Endodermal cell (in vitro differentiated cells): ENCODE results near the gene PLCB1. TPM values are rescaled to one million over a fixed set of nuclear protein-coding genes. Genes with fewer than 3 reads are reported as not detected.

Experiments used
- DNase-seq: peaks from one replicate; pipeline ENCODE4 v3.0.0-alpha.2; 2017
- H3K27ac ChIP-seq: 2 replicates; pipeline ENCODE4 v1.5.1; 2013; ENCODE audit warnings: mild to moderate bottlenecking, low read depth, low read length, moderate library complexity
- H3K27me3 ChIP-seq: 2 replicates; pipeline ENCODE4 v1.6.1; 2013; ENCODE audit warnings: mild to moderate bottlenecking, low read length, moderate library complexity; ENCODE audit not compliant: insufficient read depth, control insufficient read depth, poor library complexity, severe bottlenecking
- H3K36me3 ChIP-seq: 2 replicates; pipeline ENCODE4 v1.7.0; 2013; ENCODE audit warnings: mild to moderate bottlenecking, low read length, moderate library complexity; ENCODE audit not compliant: control insufficient read depth, insufficient read depth
- H3K4me1 ChIP-seq: one replicate; pipeline ENCODE4 v1.7.0; 2013; ENCODE audit warnings: low read length; ENCODE audit not compliant: control insufficient read depth, insufficient read depth
- H3K4me3 ChIP-seq: 2 replicates; pipeline ENCODE4 v1.5.1; 2013; ENCODE audit warnings: mild to moderate bottlenecking, low read length, moderate library complexity
- H3K9ac ChIP-seq: 2 replicates; pipeline ENCODE4 v1.6.1; 2013; ENCODE audit warnings: mild to moderate bottlenecking, low read length, moderate library complexity; ENCODE audit not compliant: poor library complexity, severe bottlenecking; ENCODE audit errors: extremely low read depth
- H3K9me3 ChIP-seq: 2 replicates; pipeline ENCODE4 v1.6.1; 2013; ENCODE audit warnings: mild to moderate bottlenecking, low read length, moderate library complexity; ENCODE audit not compliant: control insufficient read depth
- H3K27ac Mint-ChIP-seq: 2 replicates; pipeline ENCODE4 v1.8.0; 2020; ENCODE audit warnings: mixed read lengths
- H3K27me3 Mint-ChIP-seq: 2 replicates; pipeline ENCODE4 v1.8.0; 2021; ENCODE audit warnings: mild to moderate bottlenecking, mixed read lengths; ENCODE audit not compliant: insufficient read depth
- H3K36me3 Mint-ChIP-seq: 2 replicates; pipeline ENCODE4 v1.8.0; 2020; ENCODE audit warnings: low read depth, mixed read lengths
- H3K4me1 Mint-ChIP-seq: 2 replicates; pipeline ENCODE4 v1.8.0; 2020; ENCODE audit warnings: mixed read lengths
- H3K4me3 Mint-ChIP-seq: 2 replicates; pipeline ENCODE4 v1.8.0; 2020; ENCODE audit warnings: mild to moderate bottlenecking, moderate library complexity, mixed read lengths
- H3K9me3 Mint-ChIP-seq: 2 replicates; pipeline ENCODE4 v1.8.0; 2020; ENCODE audit warnings: mild to moderate bottlenecking, mixed read lengths
- WGBS, 2 experiments: methylation state at CpG; one replicate each; pipeline versions ENCODE4 v1.1.5 to v1.1.7; 2013; ENCODE audit warnings: missing lambda C conversion rate in 2 of 2, mixed read lengths in 1 of 2; ENCODE audit not compliant: insufficient coverage in 1 of 2, insufficient read length in 1 of 2; 5-methylcytosine and 5-hydroxymethylcytosine counted together
- total RNA-seq, 2 donors: library from RNA; stranded (reverse); fragmentation: NEBNext Ultra II Directional in 1 of 2; extraction: Animal tissue kit (Norgen Biotek cat#: 25700) in 1 of 2; gene quantifications; 2 replicates in 1 of 2; 3 replicates in 1 of 2; pipeline ENCODE4 v1.2.1, GENCODE V29; 2021
- TF ChIP-seq, protein P1 (sequence below): fragments of 200-600 bp; sonication (generic); conservative IDR thresholded peaks from 2 replicates; pipeline ENCODE4 v1.5.0; 2021; ENCODE audit warnings: antibody characterized with exemption, mild to moderate bottlenecking

Gene PLCB1
- total RNA-seq, 2 donors from 2014 or later = 15.3 to 16.5 TPM

GRCh38 chr20:8305449-8305978 is 173.4 kb downstream of the PLCB1 start:
- Mint-ChIP-seq H3K4me1 (peaks cover 34% of the 10 kb centered on the region), H3K27me3 (no peaks in the 10 kb centered on the region), H3K4me3 (no peak overlapping the region), H3K27ac (no peak overlapping the region), H3K9me3 (no peaks in the 10 kb centered on the region), H3K36me3 (no peaks in the 10 kb centered on the region)
- TF ChIP-seq, protein P1, sequence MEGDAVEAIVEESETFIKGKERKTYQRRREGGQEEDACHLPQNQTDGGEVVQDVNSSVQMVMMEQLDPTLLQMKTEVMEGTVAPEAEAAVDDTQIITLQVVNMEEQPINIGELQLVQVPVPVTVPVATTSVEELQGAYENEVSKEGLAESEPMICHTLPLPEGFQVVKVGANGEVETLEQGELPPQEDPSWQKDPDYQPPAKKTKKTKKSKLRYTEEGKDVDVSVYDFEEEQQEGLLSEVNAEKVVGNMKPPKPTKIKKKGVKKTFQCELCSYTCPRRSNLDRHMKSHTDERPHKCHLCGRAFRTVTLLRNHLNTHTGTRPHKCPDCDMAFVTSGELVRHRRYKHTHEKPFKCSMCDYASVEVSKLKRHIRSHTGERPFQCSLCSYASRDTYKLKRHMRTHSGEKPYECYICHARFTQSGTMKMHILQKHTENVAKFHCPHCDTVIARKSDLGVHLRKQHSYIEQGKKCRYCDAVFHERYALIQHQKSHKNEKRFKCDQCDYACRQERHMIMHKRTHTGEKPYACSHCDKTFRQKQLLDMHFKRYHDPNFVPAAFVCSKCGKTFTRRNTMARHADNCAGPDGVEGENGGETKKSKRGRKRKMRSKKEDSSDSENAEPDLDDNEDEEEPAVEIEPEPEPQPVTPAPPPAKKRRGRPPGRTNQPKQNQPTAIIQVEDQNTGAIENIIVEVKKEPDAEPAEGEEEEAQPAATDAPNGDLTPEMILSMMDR = peak; percentile 93
- Histone ChIP-seq H3K4me3 (no peak overlapping the region), H3K9ac (no peak overlapping the region), H3K36me3 (no peaks in the 10 kb centered on the region), H3K9me3 (no peaks in the 10 kb centered on the region), H3K27me3 (no peaks in the 10 kb centered on the region), H3K27ac (no peak overlapping the region), H3K4me1 (peaks cover 9% of the 10 kb centered on the region)
- 58 to 79% methylated on average over 6 to 11 of the region's 11 CpGs for WGBS, 2 experiments
- peak; percentile 92 for DNase-seq

GRCh38 chr20:8306937-8307336 is 174.9 kb downstream of the PLCB1 start:
- Mint-ChIP-seq H3K9me3 (no peaks in the 10 kb centered on the region), H3K4me1 (peaks cover 48% of the 10 kb centered on the region), H3K27me3 (no peaks in the 10 kb centered on the region), H3K36me3 (no peaks in the 10 kb centered on the region), H3K4me3 (no peak overlapping the region), H3K27ac (no peak overlapping the region)
- no peaks in the 10 kb centered on the region for H3K27me3 ChIP-seq
- WGBS, 2 experiments = 33 to 60% methylated on average over 1 to 3 of the region's 3 CpGs
- DNase-seq = no peak
- H3K27ac ChIP-seq = no peak overlapping the region
- H3K9me3 ChIP-seq = no peaks in the 10 kb centered on the region
- H3K4me3 ChIP-seq = no peak overlapping the region
- H3K36me3 ChIP-seq = no peaks in the 10 kb centered on the region
- H3K9ac ChIP-seq = no peak overlapping the region
- TF ChIP-seq, protein P1 = no peak
- H3K4me1 ChIP-seq = peaks cover 17% of the 10 kb centered on the region

- TF ChIP-seq, protein P1 = no peak
- no peaks in the 10 kb centered on the region for H3K27me3 Mint-ChIP-seq
- Histone ChIP-seq H3K27me3 (no peaks in the 10 kb centered on the region), H3K4me3 (peak overlapping the region; percentile 54), H3K36me3 (no peaks in the 10 kb centered on the region), H3K9ac (no peak overlapping the region), H3K27ac (peak overlapping the region; percentile 69), H3K9me3 (peaks cover 5% of the 10 kb centered on the region), H3K4me1 (peaks cover 16% of the 10 kb centered on the region)
- H3K27ac Mint-ChIP-seq = peak overlapping the region; percentile 65
- peak; percentile 76 for DNase-seq
- peak overlapping the region; percentile 13 for H3K4me3 Mint-ChIP-seq
- 28 to 29% methylated on average over 4 to 5 of the region's 5 CpGs for WGBS, 2 experiments
- H3K4me1 Mint-ChIP-seq = peaks cover 52% of the 10 kb centered on the region
- H3K9me3 Mint-ChIP-seq = no peaks in the 10 kb centered on the region
- peaks cover 1% of the 10 kb centered on the region for H3K36me3 Mint-ChIP-seq
These were observed 177.6 kb downstream of the PLCB1 start for GRCh38 chr20:8309634-8310033.
